HCT116 (cell line): ENCODE results near the gene KCNQ1OT1. TPM values are rescaled to one million over a fixed set of nuclear protein-coding genes. Genes with fewer than 3 reads are reported as not detected.

ENCODE experiments used
- ATAC-seq: fragments of 200-7000 bp; cut with Tn5 transposase; 2 replicates; pipeline ENCODE4 v1.9.1; 2020; ENCODE audit warnings: mild to moderate bottlenecking, moderate library complexity
- BruUV-seq: library from RNA; stranded (reverse); fragments of 400-500 nt; replicated peaks from 2 replicates; lab custom pipeline; 2021; lab: Mats Ljungman, UMichigan
- CTCF ChIA-PET: fragments of 300-600 bp; sonication (Branson Sonifier 250); formaldehyde crosslinking; loops from one replicate; lab custom pipeline; 2021; ENCODE audit warnings: antibody characterized with exemption; lab: Charles Lee
- POLR2A ChIA-PET: fragments of 300-600, 350-600 bp; sonication (Branson Sonifier 250); formaldehyde crosslinking; loops from one replicate; lab custom pipeline; 2021; ENCODE audit warnings: antibody characterized with exemption; lab: Charles Lee
- RAD21 ChIA-PET, 2 experiments: fragments of 300-600 bp; sonication (Branson Sonifier 250); formaldehyde crosslinking; loops; one replicate each; lab custom pipeline; 2023; ENCODE audit warnings: low total read pairs in 2 of 2; ENCODE audit not compliant: uncharacterized antibody in 2 of 2, unreplicated experiment in 2 of 2, low non-redundant PET in 1 of 2; lab: Charles Lee
- DNase-seq: peaks from one replicate; pipeline ENCODE4 v3.0.0-alpha.2; 2010; ENCODE audit warnings: low read depth, low spot score
- H2AFZ ChIP-seq: fragments of 200-600 bp; shearing (Covaris generic), sonication (generic); 2 replicates; pipeline ENCODE4 v1.6.1; 2017; ENCODE audit warnings: low read depth, mixed run types, mixed read lengths, antibody characterized with exemption, low read length; ENCODE audit not compliant: poor library complexity, severe bottlenecking
- H3K27ac ChIP-seq: 2 replicates; pipeline ENCODE4 v1.5.1; 2012; ENCODE audit warnings: low read depth, low read length
- H3K27me3 ChIP-seq: fragments of 200-600 bp; sonication (generic); 2 replicates; pipeline ENCODE4 v1.6.1; 2016; ENCODE audit warnings: mixed run types, low read length, mixed read lengths; ENCODE audit not compliant: insufficient read depth
- H3K36me3 ChIP-seq, 2 experiments: fragments of 200-500 bp in 1 of 2; fragments of 200-600 bp in 1 of 2; sonication (Bioruptor generic) in 1 of 2; sonication (generic) in 1 of 2; 2 replicates each; pipeline versions ENCODE4 v1.5.1 to v1.6.1; 2014 to 2016; ENCODE audit warnings: low read length in 2 of 2, inconsistent platforms in 1 of 2, mixed read lengths in 1 of 2, mixed run types in 1 of 2; ENCODE audit not compliant: insufficient read depth in 2 of 2, control insufficient read depth in 1 of 2
- H3K4me1 ChIP-seq, 2 experiments: fragments of 200-600 bp in 1 of 2; sonication (generic) in 1 of 2; 2 replicates each; pipeline versions ENCODE4 v1.5.1 to v1.6.1; 2012 to 2017; ENCODE audit warnings: low read length in 2 of 2, inconsistent platforms in 1 of 2, mild to moderate bottlenecking in 1 of 2, mixed read lengths in 1 of 2, mixed run types in 1 of 2, moderate library complexity in 1 of 2; ENCODE audit not compliant: insufficient read depth in 2 of 2, control insufficient read depth in 1 of 2
- H3K4me2 ChIP-seq: fragments of 200-600 bp; sonication (generic); 2 replicates; pipeline ENCODE4 v1.6.1; 2017; ENCODE audit warnings: mixed run types, low read length, mixed read lengths
- H3K4me3 ChIP-seq, 2 experiments: fragments of 200-600 bp in 1 of 2; sonication (generic) in 1 of 2; replicated peaks in 1 of 2; 2 replicates each; pipeline ENCODE4 v1.5.1; 2011 to 2016; ENCODE audit warnings: low read length in 2 of 2, control low read depth in 1 of 2, low read depth in 1 of 2, mild to moderate bottlenecking in 1 of 2, mixed read lengths in 1 of 2, mixed run types in 1 of 2
- H3K79me2 ChIP-seq: fragments of 200-600 bp; sonication (generic); 2 replicates; pipeline ENCODE4 v1.6.1; 2017; ENCODE audit warnings: mild to moderate bottlenecking, mixed run types, low read length, moderate library complexity, mixed read lengths; ENCODE audit not compliant: insufficient read depth
- H3K9ac ChIP-seq: fragments of 200-600 bp; sonication (generic); 2 replicates; pipeline ENCODE4 v1.6.1; 2016; ENCODE audit warnings: low read length, mixed read lengths
- H3K9me2 ChIP-seq: fragments of 200-600 bp; sonication (generic), shearing (Covaris generic); 2 replicates; pipeline ENCODE4 v1.6.1; 2017; ENCODE audit warnings: mixed run types, mild to moderate bottlenecking, moderate library complexity; ENCODE audit not compliant: insufficient read depth
- H3K9me3 ChIP-seq, 2 experiments: fragments of 200-500 bp in 1 of 2; fragments of 200-600 bp in 1 of 2; sonication (Bioruptor generic) in 1 of 2; sonication (generic) in 1 of 2; 2 replicates each; pipeline ENCODE4 v1.6.1; 2014 to 2017; ENCODE audit warnings: low read length in 2 of 2, mixed read lengths in 2 of 2, inconsistent platforms in 1 of 2, low read depth in 1 of 2, mild to moderate bottlenecking in 1 of 2, mixed run types in 1 of 2, moderate library complexity in 1 of 2; ENCODE audit not compliant: control insufficient read depth in 1 of 2, insufficient read depth in 1 of 2
- H4K20me1 ChIP-seq: fragments of 200-600 bp; sonication (generic), shearing (Covaris generic); 2 replicates; pipeline ENCODE4 v1.6.1; 2017; ENCODE audit warnings: mixed run types, mild to moderate bottlenecking, moderate library complexity; ENCODE audit not compliant: insufficient read depth
- ATF3 ChIP-seq: IDR thresholded peaks from 2 replicates; pipeline ENCODE4 v1.6.1; 2012
- ELF1 ChIP-seq: IDR thresholded peaks from 2 replicates; pipeline ENCODE4 v1.6.1; 2012; ENCODE audit warnings: low read depth, borderline replicate concordance
- FOSL1 ChIP-seq: IDR thresholded peaks from 2 replicates; pipeline ENCODE4 v1.6.1; 2012; ENCODE audit warnings: low read depth
- POLR2A ChIP-seq: IDR thresholded peaks from 2 replicates; pipeline ENCODE4 v1.7.0; 2011; ENCODE audit warnings: borderline replicate concordance; ENCODE audit not compliant: insufficient read depth, insufficient read length; ENCODE audit errors: extremely low read depth
- POLR2AphosphoS5 ChIP-seq: IDR thresholded peaks from 2 replicates; pipeline ENCODE4 v1.6.1; 2011; ENCODE audit warnings: mild to moderate bottlenecking, low read depth, low read length, moderate library complexity
- RAD21 ChIP-seq: IDR thresholded peaks from 2 replicates; pipeline ENCODE4 v1.6.1; 2012; ENCODE audit warnings: low read depth, mild to moderate bottlenecking
- REST ChIP-seq: IDR thresholded peaks from 2 replicates; pipeline ENCODE4 v1.6.1; 2012; ENCODE audit warnings: low read depth
- ZFX ChIP-seq: fragments of 450-650 bp; IDR thresholded peaks from 2 replicates; pipeline ENCODE4 v1.6.1; 2017
- intact Hi-C: fragments of 100-400 bp; cut with micrococcal nuclease; formaldehyde crosslinking; loops from 2 replicates; pipeline ENCODE4 v1.10.0; 2022
- total RNA-seq: library from RNA; stranded (reverse); gene quantifications from one replicate; pipeline ENCODE4 v1.2.1, GENCODE V29; 2021; ENCODE audit not compliant: unreplicated experiment

KCNQ1OT1 gene
- total RNA-seq, 1 experiment from 2014 or later, result 1.1 TPM

- TF ChIP-seq RAD21 (no peak), REST (no peak), ATF3 (no peak), ZFX (no peak), FOSL1 (no peak), POLR2AphosphoS5 (no peak), ELF1 (no peak), POLR2A (no peak)
- TF ChIP-seq, all 23 proteins: peak for 0
- Histone ChIP-seq H3K36me3 (no peaks in the 10 kb centered on the region), H3K4me3 (no peak overlapping the region), H2AFZ (no peak overlapping the region), H3K9me3 (no peaks in the 10 kb centered on the region), H4K20me1 (no peaks in the 10 kb centered on the region), H3K27me3 (no peaks in the 10 kb centered on the region), H3K4me1 (no peaks in the 10 kb centered on the region), H3K9ac (no peak overlapping the region), H3K4me2 (no peak overlapping the region), H3K27ac (no peak overlapping the region), H3K9me2 (no peaks in the 10 kb centered on the region), H3K79me2 (no peaks in the 10 kb centered on the region)
- BruUV-seq, result no TSS peak
- intact Hi-C loops, result no loop called here
- ChIA-PET RAD21 (no interaction called here), POLR2A (no interaction called here), CTCF (no interaction called here)
- DNase-seq (no peak), ATAC-seq (no peak)
These were observed 25.8 kb upstream of the KCNQ1OT1 start for GRCh38 chr11:2725368-2726300.
